MM.1S (cell line): ENCODE measurements around the gene DDC.
A peak's percentile ranks its signal among the peaks of the same experiment; 100 is the strongest.

Experiments
- DNase-seq: peaks from one replicate; pipeline ENCODE4 v3.0.0-alpha.2; 2015
- H2AFZ ChIP-seq: fragments of 300-600 bp; sonication (generic); 2 replicates; pipeline ENCODE4 v1.6.0; 2016; ENCODE audit warnings: antibody characterized with exemption, low read length
- H3F3A ChIP-seq: fragments of 300-600 bp; sonication (generic); 2 replicates; pipeline ENCODE4 v1.6.1; 2016; ENCODE audit warnings: mild to moderate bottlenecking, antibody characterized with exemption, low read length, moderate library complexity, mixed read lengths; ENCODE audit not compliant: insufficient read depth
- H3K27ac ChIP-seq: fragments of 300-600 bp; sonication (generic); 2 replicates; pipeline ENCODE4 v1.5.1; 2016; ENCODE audit warnings: mild to moderate bottlenecking, low read length
- H3K27me3 ChIP-seq: fragments of 300-600 bp; sonication (generic); replicated peaks from 2 replicates; pipeline ENCODE4 v1.6.0; 2016; ENCODE audit warnings: low read length; ENCODE audit not compliant: insufficient read depth
- H3K36me3 ChIP-seq: fragments of 300-600 bp; sonication (generic); replicated peaks from 2 replicates; pipeline ENCODE4 v1.6.1; 2016; ENCODE audit warnings: mild to moderate bottlenecking, low read length, mixed read lengths; ENCODE audit not compliant: insufficient read depth
- H3K4me1 ChIP-seq: fragments of 300-600 bp; sonication (generic); 2 replicates; pipeline ENCODE4 v1.6.1; 2016; ENCODE audit warnings: low read length, mixed read lengths
- H3K4me2 ChIP-seq: fragments of 300-600 bp; sonication (generic); 2 replicates; pipeline ENCODE4 v1.6.0; 2016; ENCODE audit warnings: low read depth, low read length
- H3K4me3 ChIP-seq: fragments of 300-600 bp; sonication (generic); 2 replicates; pipeline ENCODE4 v1.5.1; 2016; ENCODE audit warnings: low read length, mixed read lengths
- H3K79me2 ChIP-seq: fragments of 300-600 bp; sonication (generic); 2 replicates; pipeline ENCODE4 v1.6.1; 2016; ENCODE audit warnings: mixed run types, low read length, mixed read lengths
- H3K9ac ChIP-seq: fragments of 300-600 bp; sonication (generic); 2 replicates; pipeline ENCODE4 v1.6.1; 2016; ENCODE audit warnings: low read length, mixed read lengths
- H3K9me2 ChIP-seq: fragments of 300-600 bp; sonication (generic); replicated peaks from 2 replicates; pipeline ENCODE4 v1.6.1; 2016; ENCODE audit warnings: mild to moderate bottlenecking, low read length, mixed read lengths; ENCODE audit not compliant: insufficient read depth
- H3K9me3 ChIP-seq: fragments of 300-600 bp; sonication (generic); replicated peaks from 2 replicates; pipeline ENCODE4 v1.6.1; 2016; ENCODE audit warnings: mild to moderate bottlenecking, low read length, mixed read lengths; ENCODE audit not compliant: insufficient read depth
- H4K20me1 ChIP-seq: fragments of 300-600 bp; sonication (generic); 2 replicates; pipeline ENCODE4 v1.6.1; 2016; ENCODE audit warnings: mild to moderate bottlenecking, low read length, moderate library complexity, mixed read lengths; ENCODE audit not compliant: insufficient read depth
- EZH2 ChIP-seq: fragments of 300-600 bp; sonication (generic); optimal IDR thresholded peaks from 2 replicates; pipeline ENCODE3; 2017; ENCODE audit warnings: low read depth, mild to moderate bottlenecking, antibody characterized with exemption, low read length, mixed read lengths
- EZH2phosphoT487 ChIP-seq: fragments of 300-600 bp; sonication (generic); IDR thresholded peaks from 2 replicates; pipeline ENCODE4 v1.6.1; 2018; ENCODE audit warnings: antibody characterized with exemption, low read length
- TF ChIP-seq, protein P1 (sequence below): fragments of 300-600 bp; sonication (generic); IDR thresholded peaks from 2 replicates; pipeline ENCODE4 v1.5.1; 2016; ENCODE audit warnings: antibody characterized with exemption, low read length, mixed read lengths

The DDC gene

DNA sequence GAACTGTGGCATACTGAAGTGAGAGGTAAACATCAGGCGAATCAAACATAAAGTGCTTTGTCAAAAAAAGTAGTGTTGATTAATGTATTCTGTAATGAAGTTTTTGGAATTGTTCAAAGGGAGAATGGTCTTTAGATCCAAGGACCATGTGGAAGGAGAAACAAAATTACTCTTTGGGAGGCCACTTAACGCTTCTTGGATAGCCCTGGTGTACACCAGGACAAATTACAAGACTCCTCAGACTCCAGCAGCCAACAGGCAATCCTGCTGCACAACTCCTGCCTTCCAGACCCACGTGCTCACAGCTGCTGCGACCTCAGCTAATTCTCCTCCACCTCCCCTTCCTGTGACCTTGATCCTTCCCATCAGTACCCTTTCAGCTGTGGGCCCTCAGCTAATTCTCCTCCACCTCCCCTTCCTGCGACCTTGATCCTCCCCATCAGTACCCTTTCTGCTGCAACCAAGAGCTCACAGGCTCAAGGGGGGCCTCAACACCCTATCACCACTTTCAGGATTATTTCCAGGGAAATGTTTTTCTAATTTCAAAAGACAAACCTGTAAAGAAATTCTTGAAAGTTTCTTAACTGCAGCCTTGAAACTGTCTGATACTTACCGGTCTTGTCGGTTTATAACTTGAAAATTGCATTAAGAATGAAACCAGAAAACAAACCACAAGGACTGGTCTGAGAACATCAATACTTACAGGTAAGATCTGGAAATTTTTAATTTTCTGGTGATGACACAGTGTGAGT lies 29.7 kb upstream of the DDC start:
- Histone ChIP-seq H3K27ac (peak overlapping the region; percentile 47; the same call in 1 of the 2 replicates), H3K9me3 (no peaks in the 10 kb centered on the region), H2AFZ (peak overlapping the region; percentile 44), H3K4me3 (no peak overlapping the region), H3K36me3 (no peaks in the 10 kb centered on the region), H4K20me1 (no peaks in the 10 kb centered on the region), H3K27me3 (no peaks in the 10 kb centered on the region), H3F3A (no peaks in the 10 kb centered on the region; the same call in 1 of the 2 replicates), H3K9me2 (no peaks in the 10 kb centered on the region), H3K9ac (no peak overlapping the region), H3K79me2 (no peaks in the 10 kb centered on the region), H3K4me2 (peak overlapping the region; percentile 28; the same call in 1 of the 2 replicates), H3K4me1 (peaks cover 11% of the 10 kb centered on the region; the same call in 1 of the 2 replicates)
- DNase-seq = peak; percentile 65
- TF ChIP-seq EZH2phosphoT487 (no peak), EZH2 (no peak)
- TF ChIP-seq, protein P1, sequence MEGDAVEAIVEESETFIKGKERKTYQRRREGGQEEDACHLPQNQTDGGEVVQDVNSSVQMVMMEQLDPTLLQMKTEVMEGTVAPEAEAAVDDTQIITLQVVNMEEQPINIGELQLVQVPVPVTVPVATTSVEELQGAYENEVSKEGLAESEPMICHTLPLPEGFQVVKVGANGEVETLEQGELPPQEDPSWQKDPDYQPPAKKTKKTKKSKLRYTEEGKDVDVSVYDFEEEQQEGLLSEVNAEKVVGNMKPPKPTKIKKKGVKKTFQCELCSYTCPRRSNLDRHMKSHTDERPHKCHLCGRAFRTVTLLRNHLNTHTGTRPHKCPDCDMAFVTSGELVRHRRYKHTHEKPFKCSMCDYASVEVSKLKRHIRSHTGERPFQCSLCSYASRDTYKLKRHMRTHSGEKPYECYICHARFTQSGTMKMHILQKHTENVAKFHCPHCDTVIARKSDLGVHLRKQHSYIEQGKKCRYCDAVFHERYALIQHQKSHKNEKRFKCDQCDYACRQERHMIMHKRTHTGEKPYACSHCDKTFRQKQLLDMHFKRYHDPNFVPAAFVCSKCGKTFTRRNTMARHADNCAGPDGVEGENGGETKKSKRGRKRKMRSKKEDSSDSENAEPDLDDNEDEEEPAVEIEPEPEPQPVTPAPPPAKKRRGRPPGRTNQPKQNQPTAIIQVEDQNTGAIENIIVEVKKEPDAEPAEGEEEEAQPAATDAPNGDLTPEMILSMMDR = no peak

DNA sequence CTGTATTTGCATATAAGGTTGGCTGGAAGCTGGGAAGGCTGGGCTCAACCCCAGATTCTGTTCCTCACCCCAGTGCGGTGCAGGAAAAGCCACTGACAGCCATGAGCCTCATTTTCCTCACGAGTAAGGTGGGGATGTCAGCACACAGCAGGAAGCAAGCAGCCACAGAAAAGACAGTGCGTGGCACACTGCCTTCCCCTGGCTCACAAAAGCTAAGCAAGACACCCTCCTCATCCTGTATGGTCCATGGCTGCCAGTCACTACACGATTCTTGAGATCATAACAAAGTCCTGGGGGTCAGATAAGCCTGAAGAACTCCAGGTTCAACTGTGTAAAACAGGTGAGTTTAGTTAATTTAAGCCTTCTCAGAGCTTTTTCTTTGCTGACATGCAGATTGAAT lies 28.9 kb upstream of the DDC start:
- H3K36me3 ChIP-seq = no peaks in the 10 kb centered on the region
- H3K4me2 ChIP-seq = no peak overlapping the region
- DNase-seq = no peak
- H3F3A ChIP-seq = no peaks in the 10 kb centered on the region; the same call in 1 of the 2 replicates
- H3K4me1 ChIP-seq = peaks cover 11% of the 10 kb centered on the region; the same call in 1 of the 2 replicates
- H2AFZ ChIP-seq = no peak overlapping the region
- no peaks in the 10 kb centered on the region for H4K20me1 ChIP-seq
- no peak overlapping the region for H3K9ac ChIP-seq
- no peaks in the 10 kb centered on the region for H3K27me3 ChIP-seq
- H3K79me2 ChIP-seq = no peaks in the 10 kb centered on the region
- H3K4me3 ChIP-seq = no peak overlapping the region
- H3K9me2 ChIP-seq = no peaks in the 10 kb centered on the region
- TF ChIP-seq EZH2 (no peak), EZH2phosphoT487 (no peak)
- no peaks in the 10 kb centered on the region for H3K9me3 ChIP-seq
- H3K27ac ChIP-seq = no peak overlapping the region

DNA sequence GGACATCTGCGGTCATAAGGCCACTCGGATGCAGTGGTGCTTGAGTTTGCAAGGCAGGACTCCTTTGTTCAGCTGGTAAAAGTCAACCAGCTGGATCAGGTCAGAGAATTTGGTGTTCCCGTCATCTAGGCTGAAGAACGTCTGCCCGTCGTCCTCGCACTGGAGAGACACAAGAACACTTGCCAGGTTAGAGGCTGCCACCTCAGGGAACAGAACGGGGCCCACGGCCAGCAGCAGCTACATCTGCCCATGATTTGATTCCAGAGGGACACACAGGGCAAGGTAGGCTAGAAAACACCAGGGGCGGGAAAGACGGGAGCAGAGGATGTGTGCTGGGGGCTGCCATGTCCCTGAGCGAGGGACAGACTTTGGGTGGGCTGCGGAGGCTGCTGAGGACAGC lies 27.7 kb upstream of the DDC start:
- Histone ChIP-seq H3K79me2 (no peaks in the 10 kb centered on the region), H3K4me1 (peaks cover 11% of the 10 kb centered on the region; the same call in 1 of the 2 replicates), H3K4me2 (no peak overlapping the region), H3K9me3 (no peaks in the 10 kb centered on the region), H3F3A (no peaks in the 10 kb centered on the region; the same call in 1 of the 2 replicates), H3K9me2 (no peaks in the 10 kb centered on the region), H4K20me1 (no peaks in the 10 kb centered on the region), H2AFZ (no peak overlapping the region), H3K4me3 (no peak overlapping the region), H3K9ac (no peak overlapping the region), H3K36me3 (no peaks in the 10 kb centered on the region), H3K27me3 (no peaks in the 10 kb centered on the region), H3K27ac (no peak overlapping the region)
- no peak for DNase-seq
- TF ChIP-seq, protein P1 = no peak
- TF ChIP-seq EZH2 (no peak), EZH2phosphoT487 (no peak)
